Measurements from ENCODE around the gene TLR8.
"Not testable (repeated sequence)": the region's sequence is repeated elsewhere in the genome, so short reads cannot be mapped to it uniquely, and the experiment has no call there.

Gene TLR8

DNA sequence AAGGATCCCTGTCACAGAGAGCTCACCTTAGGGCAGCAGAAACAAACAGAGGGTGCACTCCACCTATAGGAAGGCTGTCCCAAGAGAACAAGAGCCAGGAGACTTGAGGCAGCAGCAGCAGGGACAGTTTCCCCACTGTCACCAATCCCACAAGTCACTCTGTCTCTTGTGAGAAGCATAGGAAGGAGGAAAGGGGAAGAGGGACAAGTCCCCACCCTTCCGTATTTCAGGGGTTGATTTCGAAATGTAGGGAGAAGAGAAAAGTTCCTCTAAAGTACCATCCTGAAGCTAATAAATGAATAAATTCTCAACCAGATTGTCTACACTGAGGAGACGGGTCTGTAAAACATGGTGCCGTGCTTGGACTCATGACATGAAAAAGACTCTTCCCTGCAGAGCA lies 9.5 kb upstream of the TLR8 start:
- DNase-seq: no peak

DNA sequence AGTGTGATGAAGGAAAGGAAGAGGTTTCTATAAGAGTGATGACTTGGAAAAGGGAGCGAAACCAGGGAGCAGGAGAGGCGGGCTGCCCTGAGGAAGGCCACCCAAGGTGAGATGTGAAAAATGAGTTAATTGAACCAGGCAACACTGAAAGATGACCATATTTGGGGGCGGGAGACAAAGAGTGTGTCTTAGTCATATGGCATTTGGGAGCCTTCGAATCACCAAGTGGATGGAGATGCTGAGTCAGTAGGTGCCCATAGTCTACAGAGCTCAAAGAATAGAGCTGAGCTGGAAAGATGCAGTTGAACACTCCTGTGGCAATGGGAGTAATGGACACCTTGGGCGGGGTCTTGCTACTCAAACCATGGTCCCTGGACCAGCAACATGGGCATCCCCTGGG lies 8.3 kb upstream of the TLR8 start:
- no peak for DNase-seq

DNA sequence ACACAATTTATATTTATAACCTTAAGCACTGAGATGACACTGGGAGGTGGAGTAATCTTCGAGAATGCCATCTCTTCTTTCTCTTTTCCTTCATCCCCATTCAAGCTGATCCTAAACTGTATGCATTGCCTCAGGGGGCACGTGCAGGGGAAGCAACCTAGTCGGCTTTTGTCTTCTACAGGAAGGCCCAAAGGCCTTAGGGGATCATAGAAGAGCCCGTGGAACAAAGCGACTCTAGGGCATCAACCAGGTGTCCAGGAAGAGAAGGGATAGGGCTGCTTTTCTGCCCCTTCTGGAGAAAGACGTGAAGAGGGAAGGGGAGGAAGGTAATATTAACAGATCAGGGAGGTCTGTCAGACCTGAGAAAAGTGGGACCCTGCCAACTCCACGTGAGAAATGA lies 6.9 kb upstream of the TLR8 start:
- DNase-seq: no peak

DNA sequence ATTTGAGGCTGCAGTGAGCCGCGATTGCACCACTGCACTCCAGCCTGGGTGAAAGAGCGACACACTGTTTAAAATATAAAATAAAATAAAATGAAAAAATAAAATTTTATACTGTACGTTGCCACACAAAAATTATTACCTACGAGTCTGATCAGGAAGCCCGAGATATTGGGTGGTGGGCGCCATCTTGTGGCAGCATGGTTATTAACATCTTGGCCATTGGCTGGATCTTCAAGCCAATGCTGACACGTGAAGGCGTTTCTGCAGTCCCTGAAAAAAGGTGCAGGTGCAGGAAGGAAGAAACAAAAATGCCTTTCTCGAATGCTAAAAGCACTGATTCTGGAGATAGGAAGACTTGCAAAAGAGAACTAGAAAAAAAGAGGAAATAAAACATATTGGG lies 4.9 kb upstream of the TLR8 start:
- peak in 32 of 56 donors; percentile 0 to 58 (median 14) for DNase-seq

DNA sequence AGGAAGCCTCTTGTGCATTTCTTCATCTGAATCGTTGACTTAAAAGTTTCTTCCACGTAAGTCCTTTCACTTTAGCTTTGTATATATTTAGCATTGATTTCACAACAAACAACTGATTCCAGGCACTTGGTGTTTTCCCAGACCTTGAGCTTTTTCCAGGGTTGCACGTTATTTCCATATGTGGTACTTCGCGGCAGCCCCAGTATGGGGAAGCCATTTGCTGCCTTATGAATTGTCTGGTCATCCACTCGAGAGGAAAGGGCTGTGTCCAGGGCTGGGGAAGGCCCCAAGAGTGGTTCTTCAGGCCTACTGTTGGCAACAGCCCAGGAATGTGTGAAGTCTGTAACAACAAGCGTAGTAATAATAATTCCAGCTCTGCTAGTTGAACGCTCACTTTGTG lies 2.8 kb upstream of the TLR8 start:
- no peak for DNase-seq

DNA sequence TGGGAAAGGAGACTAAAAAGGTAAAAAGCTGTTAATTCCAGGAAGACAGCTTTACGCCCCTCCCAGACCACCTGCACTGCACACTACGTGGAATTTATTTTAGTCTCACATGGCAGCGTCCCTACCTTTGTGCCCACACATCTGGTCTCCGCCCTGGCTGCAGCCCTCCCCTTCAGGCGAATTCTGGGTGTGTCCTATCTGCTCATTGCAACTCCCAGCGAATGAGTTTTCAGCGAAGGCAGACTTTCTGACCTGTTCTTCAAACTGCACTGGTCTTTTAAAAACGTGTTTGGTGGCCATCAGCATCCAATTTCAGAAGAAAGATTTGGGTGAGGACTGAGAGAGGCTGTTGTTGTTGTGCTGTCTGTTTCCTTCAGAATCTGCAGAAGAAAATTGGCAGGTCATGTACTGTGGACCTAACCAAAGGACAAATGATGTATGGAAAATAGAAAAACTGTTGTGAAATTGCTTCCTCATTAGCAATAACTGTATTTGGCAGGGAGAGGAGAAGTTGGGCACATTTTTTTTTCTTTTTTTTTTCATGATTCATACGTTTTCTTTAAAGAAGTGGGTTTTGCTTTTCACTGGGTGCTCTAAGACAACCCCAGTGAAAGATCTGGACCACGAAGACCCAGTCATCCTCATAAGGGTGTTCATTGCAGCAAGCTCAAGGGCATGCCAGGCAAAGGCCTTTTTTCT lies 4.2 kb downstream of the TLR8 start:
- no peak for DNase-seq

DNA sequence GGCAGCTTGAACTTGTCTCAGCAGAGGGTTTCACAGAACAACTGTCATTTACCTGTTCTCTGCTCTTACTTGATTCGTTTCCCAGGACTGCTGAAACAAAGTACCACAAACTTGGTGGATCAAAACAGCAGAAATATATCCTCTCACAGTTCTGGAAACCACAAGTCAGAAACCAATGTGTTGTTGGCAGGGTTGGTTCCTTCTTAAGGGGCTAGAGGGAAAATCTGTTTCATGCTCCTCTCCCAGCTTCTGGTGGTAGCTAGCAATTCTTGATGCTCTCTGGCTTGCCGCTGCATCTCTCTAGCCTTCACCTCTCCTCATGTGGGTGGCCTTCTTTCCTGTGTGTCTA lies 4.7 kb downstream of the TLR8 start:
- no peak for DNase-seq

DNA sequence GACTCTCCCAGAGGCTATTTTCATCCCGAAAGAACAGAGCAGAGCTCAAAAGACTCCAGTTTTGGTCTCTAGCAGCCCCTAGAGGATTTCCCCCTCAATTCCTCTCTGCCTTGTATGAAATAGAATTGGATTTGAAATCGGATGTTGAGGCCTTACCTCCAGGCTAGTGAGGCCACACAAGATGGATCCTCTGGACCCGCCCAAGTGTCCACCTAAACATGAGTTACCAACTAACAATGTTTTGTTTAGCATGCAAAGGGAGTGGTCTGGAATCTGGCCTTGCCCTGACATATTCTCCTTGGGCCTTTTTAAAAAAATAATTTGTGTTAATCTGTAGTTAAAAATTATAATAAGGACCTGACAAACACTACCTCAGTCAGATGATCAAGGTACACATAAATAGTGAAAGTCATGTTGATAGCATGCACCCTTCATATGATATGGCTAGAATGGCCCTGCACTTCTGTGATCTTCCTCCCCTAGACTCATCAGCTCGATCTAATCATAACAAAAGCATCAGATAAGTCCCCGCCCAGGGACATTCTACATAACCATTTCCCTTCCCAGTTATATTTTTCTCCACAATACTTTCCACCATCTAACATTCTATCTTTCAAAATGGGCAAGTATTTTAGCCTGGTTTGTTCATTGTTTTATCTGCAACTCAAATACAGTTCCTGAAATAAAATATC lies 6.5 kb downstream of the TLR8 start:
- no peak for DNase-seq

DNA sequence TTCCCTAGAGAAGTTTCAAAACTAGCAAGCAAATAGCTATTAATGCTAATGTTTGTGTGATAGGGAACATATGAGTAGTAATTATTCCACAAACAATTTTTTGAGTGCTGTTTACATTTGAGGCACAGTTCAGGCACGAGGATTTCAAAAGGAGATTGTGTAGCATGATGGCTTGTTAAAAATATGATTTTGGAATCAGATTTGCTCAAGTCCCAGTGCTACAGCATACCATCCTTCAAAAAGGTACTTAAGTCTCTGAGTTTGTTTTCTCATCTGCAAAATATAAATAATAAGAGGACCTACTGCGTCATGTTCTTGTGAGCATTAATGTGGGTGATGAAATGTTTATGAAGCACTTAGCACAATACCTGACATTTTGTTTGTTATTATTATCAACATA lies 11.3 kb downstream of the TLR8 start:
- DNase-seq: no peak

DNA sequence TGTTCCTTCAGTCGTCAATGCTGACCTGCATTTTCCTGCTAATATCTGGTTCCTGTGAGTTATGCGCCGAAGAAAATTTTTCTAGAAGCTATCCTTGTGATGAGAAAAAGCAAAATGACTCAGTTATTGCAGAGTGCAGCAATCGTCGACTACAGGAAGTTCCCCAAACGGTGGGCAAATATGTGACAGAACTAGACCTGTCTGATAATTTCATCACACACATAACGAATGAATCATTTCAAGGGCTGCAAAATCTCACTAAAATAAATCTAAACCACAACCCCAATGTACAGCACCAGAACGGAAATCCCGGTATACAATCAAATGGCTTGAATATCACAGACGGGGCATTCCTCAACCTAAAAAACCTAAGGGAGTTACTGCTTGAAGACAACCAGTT lies 12.6 kb downstream of the TLR8 start:
- no peak for DNase-seq

DNA sequence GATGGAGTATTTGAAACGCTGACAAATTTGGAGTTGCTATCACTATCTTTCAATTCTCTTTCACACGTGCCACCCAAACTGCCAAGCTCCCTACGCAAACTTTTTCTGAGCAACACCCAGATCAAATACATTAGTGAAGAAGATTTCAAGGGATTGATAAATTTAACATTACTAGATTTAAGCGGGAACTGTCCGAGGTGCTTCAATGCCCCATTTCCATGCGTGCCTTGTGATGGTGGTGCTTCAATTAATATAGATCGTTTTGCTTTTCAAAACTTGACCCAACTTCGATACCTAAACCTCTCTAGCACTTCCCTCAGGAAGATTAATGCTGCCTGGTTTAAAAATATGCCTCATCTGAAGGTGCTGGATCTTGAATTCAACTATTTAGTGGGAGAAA lies 13.2 kb downstream of the TLR8 start:
- no peak for DNase-seq

DNA sequence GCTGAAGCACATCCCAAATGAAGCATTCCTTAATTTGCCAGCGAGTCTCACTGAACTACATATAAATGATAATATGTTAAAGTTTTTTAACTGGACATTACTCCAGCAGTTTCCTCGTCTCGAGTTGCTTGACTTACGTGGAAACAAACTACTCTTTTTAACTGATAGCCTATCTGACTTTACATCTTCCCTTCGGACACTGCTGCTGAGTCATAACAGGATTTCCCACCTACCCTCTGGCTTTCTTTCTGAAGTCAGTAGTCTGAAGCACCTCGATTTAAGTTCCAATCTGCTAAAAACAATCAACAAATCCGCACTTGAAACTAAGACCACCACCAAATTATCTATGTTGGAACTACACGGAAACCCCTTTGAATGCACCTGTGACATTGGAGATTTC lies 14.6 kb downstream of the TLR8 start:
- DNase-seq: no peak

DNA sequence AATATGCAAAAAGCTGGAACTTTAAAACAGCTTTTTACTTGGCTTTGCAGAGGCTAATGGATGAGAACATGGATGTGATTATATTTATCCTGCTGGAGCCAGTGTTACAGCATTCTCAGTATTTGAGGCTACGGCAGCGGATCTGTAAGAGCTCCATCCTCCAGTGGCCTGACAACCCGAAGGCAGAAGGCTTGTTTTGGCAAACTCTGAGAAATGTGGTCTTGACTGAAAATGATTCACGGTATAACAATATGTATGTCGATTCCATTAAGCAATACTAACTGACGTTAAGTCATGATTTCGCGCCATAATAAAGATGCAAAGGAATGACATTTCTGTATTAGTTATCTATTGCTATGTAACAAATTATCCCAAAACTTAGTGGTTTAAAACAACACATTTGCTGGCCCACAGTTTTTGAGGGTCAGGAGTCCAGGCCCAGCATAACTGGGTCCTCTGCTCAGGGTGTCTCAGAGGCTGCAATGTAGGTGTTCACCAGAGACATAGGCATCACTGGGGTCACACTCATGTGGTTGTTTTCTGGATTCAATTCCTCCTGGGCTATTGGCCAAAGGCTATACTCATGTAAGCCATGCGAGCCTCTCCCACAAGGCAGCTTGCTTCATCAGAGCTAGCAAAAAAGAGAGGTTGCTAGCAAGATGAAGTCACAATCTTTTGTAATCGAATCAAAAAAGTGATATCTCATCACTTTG lies 15.6 kb downstream of the TLR8 start:
- no peak for DNase-seq

DNA sequence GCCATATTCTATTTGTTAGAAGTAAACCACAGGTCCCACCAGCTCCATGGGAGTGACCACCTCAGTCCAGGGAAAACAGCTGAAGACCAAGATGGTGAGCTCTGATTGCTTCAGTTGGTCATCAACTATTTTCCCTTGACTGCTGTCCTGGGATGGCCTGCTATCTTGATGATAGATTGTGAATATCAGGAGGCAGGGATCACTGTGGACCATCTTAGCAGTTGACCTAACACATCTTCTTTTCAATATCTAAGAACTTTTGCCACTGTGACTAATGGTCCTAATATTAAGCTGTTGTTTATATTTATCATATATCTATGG lies 16.1 kb downstream of the TLR8 start:
- no peak for DNase-seq

DNA sequence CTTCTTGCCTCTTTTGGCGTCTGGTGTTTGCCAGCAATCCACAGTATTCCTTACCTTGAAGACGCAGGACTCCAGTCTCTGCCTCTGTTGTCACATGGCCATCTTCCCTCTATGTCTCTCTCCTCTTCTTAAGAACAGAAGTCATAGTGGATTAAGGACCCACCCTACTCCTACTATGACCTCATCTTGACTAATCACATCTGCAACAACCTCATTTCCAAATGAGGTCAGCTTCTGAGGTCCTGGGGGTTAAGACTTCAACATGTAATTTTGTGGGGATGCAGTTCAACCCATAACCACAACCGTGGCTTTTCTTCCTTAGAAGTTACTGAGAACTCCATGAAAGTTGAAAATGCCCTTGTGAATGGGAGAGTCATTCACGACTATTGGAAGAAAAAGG lies 23.3 kb downstream of the TLR8 start:
- DNase-seq: no peak

DNA sequence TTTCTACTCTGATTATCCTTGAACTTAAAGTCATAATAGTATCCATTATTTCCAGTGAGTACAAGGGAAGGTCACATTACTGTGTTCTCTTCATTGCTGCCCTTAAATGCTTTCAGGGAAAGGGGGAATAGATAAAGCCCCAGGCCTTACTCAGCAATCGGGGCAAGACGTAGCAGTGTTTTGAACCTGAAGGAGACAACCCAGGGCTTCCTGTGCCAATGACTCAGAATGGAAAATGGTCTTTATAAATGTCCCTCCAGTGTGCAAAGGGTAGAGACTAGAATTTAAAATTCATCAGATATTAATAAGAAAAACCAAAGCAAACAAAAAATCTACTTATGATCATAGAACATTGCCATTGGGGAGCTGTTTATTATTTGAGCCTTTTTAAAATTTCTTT lies 23.7 kb downstream of the TLR8 start:
- DNase-seq: no peak

DNA sequence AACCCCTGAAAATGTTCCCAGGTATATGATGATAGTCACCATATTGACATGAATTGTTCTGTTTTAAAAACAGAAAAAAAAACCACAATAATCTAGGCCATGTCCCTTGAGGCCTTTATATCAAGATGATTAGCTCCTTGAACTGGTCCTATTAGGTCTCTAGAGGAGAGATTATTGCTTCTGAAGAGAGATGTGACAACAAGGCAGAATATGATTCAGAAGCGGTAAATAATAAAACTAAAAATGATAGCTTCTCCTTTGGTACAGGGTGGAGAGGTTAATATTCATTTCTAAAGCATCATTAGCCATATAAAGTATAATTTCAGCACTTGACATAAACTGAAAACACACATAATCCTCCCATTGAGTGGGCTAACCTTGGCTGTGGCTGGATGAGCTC lies 25.8 kb downstream of the TLR8 start:
- no peak for DNase-seq

DNA sequence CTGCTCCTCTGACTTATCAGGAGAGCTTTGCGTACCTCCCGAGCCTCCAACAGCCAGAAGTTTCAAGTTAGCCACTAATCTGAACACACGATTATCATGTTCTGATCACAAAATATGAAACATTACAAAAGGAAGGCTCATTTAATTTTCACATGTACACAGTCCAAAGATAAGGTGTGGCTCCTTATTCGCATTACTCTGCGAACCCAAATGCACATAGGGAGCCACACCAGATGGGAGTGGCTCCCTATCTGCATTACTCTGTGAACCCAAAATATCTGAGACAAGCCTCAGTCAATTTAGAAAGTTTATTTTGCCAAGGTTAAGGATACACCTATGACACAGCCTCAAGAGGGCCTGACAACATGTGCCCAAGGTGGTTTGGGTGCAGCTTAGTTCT lies 28.4 kb downstream of the TLR8 start:
- DNase-seq: no peak

DNA sequence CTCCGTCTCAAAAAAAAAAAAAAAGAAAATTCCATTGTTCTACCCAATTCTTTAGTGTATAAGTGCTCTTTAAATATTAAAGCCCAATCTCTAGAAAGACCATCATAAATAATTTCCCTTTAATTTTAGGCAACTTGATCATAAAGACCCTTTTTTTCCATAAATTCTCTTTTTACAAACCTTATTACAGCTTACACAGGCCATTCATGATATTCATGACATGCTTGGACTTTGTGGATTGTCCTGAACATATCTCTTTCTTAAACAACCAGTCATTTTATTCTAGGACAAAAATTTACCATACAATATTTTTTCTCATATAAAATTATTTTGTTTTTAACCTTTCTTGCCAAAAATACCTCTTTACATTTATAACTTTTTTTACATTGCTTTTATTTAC lies 30.5 kb downstream of the TLR8 start:
- no peak for DNase-seq

DNA sequence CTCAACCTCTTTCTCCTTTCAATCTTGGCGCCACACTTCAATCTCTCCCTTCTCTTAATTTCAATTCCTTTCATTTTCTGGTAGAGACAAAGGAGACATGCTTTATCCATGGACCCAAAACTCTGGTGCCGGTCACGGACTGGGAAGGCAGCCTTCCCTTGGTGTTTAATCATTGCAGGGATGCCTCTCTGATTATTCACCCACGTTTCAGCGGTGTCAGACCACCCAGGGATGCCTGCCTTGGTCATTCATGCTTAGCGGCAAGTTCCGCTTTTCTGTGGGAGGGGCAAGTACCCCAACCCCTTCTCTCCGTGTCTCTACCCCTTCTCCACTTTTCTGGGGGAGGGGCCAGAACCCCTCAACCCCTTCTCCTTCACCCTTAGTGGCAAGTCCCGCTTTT lies 34.1 kb downstream of the TLR8 start:
- DNase-seq: not testable (repeated sequence)

DNA sequence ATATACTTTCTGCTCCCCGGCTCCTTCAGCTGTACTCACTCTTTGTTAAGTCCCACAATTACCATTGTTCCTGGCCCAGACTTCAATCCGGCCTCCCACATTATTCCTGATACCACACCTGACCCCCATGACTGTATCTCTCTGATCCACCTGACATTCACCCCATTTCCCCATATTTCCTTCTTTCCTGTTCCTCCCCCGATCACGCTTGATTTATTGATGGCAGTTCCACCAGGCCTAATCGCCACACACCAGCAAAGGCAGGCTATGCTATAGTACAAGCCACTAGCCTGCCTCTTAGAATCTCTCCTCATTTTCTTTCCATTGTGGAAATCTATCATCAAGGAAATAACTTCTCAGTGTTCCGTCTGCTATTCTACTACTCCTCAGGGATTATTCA lies 37.2 kb downstream of the TLR8 start:
- not testable (repeated sequence) for DNase-seq

DNA sequence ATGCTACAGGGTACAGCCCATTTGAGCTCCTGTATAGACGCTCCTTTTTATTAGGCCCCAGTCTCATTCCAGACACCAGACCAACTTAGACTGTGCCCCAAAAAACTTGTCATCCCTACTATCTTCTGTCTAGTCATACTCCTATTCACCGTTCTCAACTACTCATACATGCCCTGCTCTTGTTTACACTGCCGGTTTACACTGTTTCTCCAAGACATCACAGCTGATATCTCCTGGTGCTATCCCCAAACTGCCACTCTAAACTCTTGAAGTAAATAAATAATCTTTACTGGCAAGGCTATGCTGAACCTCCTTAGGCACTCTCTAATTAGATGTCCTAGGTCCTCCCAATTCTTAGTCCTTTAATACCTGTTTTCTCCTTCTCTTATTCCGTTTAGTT lies 38.0 kb downstream of the TLR8 start:
- DNase-seq: not testable (repeated sequence)

DNA sequence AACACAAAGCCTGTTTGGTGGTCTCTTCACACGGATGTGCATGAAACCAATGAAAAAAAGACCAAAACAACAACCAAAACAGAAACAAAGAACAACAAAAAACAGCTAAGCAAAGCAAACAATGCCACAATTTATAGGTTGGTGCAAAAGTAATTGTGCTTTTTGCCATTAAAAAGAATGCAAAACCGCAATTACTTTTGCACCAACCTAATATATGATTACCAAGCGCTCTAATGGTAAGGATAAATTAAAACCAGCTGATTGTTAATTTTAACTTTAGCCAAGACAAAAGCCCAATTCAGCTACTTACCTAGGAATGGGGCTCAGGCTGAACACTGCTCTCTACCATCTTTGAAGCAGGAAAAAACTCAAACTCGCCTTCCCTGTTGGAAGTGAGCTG lies 39.1 kb downstream of the TLR8 start:
- DNase-seq: no peak
